Stimulated activated CD8-positive, alpha-beta memory T cell treated with anti-CD3 and anti-CD28 coated beads, Interleukin-4, amount 100 ng/mL, for 24 hours (primary cell): ENCODE data around the gene CDYL.
"Not testable (repeated sequence)": the region's sequence is repeated elsewhere in the genome, so short reads cannot be mapped to it uniquely, and the experiment has no call there.

Source experiments
- DNase-seq: peaks from one replicate; pipeline ENCODE4 v3.0.0-alpha.2; 2020; ENCODE audit warnings: low read depth

The CDYL gene

DNA sequence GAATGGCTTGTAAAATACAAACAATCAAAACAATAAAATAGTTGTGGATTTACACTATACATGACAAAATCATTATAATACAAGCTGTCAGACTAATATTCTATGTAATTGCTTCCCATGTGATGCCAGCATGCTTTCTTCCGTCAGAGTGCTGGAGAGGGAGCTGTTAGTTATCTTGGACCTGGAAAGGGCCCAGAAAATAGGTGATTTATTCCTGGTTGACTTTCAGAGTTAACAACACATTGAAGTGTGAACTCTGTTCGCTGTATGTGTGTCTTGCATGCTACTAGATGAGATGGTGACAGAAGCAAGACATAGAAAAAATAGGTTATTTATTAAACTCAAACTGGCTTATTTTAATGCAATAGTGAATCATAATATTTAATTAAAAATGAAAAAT, 70.2 kb downstream of the CDYL start:
- no peak for DNase-seq

GRCh38 chr6:4848382-4849068, 72.3 kb downstream of the CDYL start:
- no peak for DNase-seq

DNA sequence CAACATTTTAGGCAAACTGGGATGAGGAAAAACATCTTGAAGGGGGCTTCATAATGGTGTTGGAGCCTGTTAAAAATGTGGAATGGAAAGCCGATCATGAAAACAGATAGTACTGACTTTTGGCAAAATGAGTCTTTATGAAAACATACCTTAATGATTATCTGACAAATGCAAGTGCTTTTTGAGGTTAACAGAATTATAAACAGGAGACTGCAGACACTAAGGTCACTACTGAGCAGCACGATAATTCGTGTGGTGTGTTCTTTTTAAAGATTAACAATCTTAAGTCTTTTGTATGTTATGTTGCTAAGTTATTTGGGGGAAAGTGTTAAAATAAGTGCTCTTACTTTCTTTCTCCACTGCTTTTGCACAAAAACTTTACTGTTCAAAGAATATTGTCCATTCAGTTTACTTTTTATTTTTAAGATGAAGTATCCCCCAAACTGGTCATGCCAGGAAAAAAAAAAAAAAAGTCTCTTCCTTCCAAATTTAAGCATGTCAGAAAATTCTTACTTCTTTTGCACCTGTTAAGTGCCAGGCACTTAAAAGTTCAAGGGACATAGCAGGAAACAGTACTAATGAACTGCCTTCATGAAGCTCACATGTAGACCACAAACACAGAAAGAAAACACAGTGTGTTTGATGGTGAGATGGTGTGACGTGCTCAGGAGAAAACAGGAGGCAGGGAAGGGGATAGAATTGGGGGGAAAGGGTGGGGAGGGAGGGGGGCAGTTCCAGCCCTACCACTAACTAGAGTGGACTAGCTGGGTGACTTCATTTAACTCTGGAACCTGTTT, 73.2 kb downstream of the CDYL start:
- DNase-seq, result no peak

- DNase-seq, result no peak
Observed at GRCh38 chr6:4851035-4851434, 74.8 kb downstream of the CDYL start.

- DNase-seq, result not testable (repeated sequence)
Observed at GRCh38 chr6:4852186-4852585, 76.0 kb downstream of the CDYL start.

GRCh38 chr6:4852938-4853337, 76.7 kb downstream of the CDYL start:
- DNase-seq, result no peak

GRCh38 chr6:4853349-4853748, 77.1 kb downstream of the CDYL start:
- no peak for DNase-seq

DNA sequence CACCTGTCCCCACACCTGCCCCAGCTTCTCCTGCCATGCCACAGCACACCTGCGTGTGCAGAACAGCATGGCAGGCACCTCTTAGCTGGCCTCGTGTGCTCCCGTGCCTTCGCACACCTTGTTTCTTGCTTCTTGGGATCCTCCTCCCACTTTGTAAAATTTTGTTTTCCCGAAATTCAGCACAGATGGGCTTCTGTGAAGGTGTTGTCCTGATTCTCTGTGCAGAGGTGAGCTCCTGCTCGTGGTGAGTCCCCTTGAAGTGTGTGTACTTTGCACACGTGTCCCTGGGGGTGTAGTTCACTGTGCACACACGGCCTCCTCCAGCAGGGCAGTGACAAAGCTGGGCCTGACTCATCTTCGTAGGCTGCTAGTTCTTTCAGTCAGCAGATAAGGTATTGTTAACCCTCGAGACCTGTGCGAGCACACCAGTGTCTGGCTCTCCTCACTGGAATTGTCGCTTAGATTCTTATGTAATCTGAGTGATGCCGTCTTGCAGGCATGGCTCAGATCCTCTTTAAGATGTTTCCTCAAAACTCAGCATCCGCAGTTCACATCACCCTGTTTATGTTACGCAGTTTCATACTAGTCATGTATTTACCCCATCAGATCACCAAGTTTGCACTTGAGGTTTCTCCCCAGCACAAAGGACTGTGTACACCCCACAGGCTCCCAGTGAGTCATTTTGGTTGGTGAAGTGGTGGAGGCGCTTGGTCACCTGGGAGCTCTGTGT, 77.7 kb downstream of the CDYL start:
- DNase-seq, result no peak

DNA sequence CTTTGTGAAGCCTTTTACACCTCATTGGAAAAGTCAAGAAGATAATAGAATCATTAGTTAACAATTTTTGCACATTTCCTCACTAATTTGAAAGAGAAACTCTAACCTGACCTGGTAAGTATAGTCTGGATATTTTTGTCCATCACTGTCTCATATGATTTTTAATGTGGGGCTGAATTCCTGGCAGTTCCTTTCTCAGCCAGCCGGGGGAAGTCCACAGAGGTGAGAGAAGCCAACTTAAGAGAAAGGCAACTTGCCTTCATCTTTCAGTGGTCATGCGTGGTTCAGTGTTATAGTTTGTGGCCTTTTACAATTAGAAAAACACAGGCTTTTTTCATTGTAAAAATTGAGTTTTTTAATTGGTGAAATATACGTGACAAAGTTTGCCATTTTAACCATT, 80.6 kb downstream of the CDYL start:
- no peak for DNase-seq

GRCh38 chr6:4858194-4859015, 82.2 kb downstream of the CDYL start:
- no peak for DNase-seq

GRCh38 chr6:4860387-4860786, 84.2 kb downstream of the CDYL start:
- no peak for DNase-seq

DNA sequence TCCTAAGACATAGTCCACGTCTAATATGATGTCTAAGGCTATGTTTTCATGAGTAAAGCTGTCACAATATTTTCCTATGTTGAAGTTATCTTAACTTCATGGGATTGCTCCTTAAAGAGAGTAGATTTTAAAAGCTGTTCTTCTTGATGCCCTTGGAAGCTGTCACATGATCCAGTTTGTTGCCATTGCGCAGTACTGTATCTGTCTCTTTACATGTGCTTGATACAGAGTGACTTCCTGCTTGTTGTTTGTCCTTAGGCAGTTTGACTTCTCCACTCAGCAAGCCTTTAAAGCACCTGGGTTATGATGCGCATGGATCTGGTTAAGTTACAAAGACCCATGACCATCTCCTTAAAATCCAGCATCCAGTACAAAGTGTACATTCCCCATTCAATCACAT, 85.4 kb downstream of the CDYL start:
- no peak for DNase-seq

DNA sequence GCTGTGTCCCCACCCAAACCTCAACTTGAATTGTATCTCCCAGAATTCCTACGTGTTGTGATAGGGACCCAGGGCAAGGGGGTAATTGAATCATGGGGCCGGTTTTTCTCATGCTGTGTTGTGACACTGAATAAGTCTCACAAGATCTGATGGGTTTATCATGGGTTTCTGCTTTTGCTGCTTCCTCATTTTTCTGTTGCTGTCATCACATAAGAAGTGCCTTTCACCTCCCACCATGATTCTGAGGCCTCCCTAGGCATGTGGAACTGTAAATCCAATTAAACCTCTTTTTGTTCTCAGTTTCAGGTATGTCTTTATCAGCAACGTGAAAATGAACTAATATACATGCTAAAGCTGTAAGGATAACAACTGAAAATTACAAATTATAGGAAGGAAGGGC, 88.3 kb downstream of the CDYL start:
- DNase-seq, result no peak

DNA sequence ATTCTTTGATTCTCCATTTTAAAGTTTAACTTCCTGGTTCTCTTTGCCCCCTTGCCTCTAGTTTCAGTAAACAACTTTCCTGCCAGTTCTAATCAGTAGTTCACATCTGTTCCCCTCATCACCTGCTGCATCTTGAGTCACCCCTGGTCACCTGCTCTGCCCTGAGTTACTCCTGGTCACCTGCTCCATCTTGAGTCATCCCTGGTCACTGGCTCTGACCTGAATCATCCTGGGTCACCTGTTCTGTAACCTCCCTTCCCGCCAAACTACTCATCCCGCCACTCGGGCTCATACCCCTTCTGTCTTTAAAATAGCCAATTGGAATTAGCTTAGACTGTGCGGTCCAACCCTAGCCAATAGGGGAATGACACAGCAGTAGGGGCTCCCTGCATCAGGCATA, 88.8 kb downstream of the CDYL start:
- not testable (repeated sequence) for DNase-seq

- DNase-seq, result no peak
Observed at GRCh38 chr6:4870821-4871494, 94.8 kb downstream of the CDYL start.

DNA sequence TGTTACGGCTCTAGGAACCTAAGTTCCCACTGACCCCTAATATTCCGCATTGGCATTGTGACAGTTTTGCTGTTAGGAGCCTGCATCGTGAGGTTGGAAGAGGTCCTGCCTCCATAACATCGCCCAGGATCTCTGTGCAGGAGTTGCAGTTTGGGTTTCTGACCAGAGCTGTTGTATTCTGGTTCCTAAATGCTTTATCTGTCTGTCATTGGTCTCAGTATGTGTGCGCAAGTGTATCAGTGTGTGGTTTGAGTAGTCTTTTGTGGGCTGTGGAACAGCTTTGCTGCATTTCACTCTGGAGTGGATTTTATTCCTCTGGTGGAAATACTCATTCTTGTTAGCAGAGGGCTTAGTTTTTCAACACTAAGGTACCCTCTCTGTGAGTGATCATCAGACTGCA, 95.6 kb downstream of the CDYL start:
- DNase-seq, result no peak

- DNase-seq, result no peak
Observed at GRCh38 chr6:4872841-4873240, 96.6 kb downstream of the CDYL start.

DNA sequence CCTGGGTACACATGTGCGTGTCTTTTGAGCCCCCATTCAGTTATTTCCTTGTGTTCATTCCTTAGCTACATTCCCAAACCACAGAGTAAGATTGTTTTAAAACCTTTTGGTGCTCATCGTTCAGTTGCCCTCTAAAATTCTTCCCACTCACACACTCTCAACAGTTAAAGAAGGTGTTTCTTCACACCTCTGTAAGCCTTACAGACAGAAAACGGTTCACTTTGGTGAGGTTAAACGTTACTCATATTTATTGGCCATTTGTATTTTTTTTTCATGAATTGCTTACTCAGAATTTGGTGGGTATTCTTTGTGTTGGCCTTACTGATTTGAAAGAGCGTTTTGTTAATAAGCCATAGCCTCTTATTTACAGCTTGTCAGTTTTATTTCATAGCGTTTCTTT, 97.7 kb downstream of the CDYL start:
- DNase-seq, result no peak

- no peak for DNase-seq
Observed at GRCh38 chr6:4879741-4880275, 103.6 kb downstream of the CDYL start.

DNA sequence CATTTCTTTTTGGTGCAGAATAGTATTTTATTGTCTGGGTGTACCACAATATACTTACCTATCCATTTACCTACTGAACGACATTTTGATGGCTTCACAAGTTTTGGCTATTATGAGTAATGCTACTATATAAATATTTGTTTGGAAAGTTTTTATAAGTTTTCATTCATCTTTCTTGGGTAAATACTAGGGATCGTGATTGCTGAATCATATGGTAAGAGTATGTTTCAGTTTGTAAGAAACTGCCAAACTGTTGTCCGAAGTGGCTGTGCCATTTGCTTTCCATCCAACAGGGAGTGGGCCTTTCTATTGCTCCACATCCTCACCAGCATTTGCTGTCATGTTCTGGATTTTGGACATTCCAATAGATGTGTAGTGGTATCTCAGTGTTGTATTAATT, 104.2 kb downstream of the CDYL start:
- DNase-seq, result no peak

- no peak for DNase-seq
Observed at GRCh38 chr6:4883298-4883697, 107.1 kb downstream of the CDYL start.
